Ramos (cell line): ENCODE measurements around the gene INTS11.

Experiments used
- in situ Hi-C: fragments of 300-500 bp; cut with MboI; formaldehyde crosslinking; loops from one replicate; pipeline ENCODE4 v1.14.3; 2022; ENCODE audit warnings: low sequenced_read_pairs; ENCODE audit not compliant: unreplicated experiment

The INTS11 gene

DNA sequence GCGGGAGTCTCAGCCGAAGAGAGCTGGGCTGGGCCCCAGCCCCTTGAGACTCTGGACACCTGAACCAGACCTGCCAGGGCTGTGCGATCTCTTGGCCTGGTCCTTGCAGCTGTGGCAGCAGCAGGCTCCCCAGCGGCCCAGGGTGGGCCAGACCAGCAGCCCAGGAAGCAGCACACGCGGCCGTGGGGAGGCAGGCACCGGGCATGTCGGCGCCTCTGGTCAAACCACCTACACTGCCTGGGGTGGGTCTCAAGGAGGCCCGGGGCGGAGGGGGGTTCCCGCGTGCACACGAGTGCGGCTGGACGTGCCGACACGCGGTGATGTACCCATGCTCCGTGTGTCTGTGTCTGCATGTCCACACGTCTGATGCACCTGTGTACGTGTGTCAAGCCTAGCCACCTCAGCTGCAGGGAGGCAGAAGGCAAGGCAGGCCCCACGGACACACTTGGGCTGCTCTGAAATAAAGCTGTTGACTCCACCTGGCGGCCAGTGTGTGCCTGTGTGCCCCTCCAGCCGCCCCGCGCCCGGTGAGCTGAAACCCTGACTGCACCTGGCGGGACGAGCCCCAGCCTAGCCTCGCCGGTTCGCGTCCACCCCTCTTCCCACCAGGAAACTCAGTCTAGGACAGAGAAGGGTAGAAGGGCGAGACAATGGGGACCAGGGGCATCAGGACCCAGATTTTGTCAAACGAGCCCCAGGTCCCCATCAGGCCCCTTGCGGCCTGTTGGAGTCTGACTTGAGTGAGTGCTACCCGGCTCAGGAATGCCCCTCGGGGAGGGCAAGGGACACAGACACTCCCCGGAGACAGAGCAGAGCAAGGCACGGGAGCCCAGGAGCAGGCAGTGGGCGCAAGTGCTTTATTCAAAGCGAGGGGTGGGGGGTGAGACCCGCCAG is 32.7 kb downstream of the INTS11 start:
- in situ Hi-C loops: loop anchor here (10.0 kb wide), 1 partner anchor 257 kb away; no protein-coding TSS in a partner anchor

DNA sequence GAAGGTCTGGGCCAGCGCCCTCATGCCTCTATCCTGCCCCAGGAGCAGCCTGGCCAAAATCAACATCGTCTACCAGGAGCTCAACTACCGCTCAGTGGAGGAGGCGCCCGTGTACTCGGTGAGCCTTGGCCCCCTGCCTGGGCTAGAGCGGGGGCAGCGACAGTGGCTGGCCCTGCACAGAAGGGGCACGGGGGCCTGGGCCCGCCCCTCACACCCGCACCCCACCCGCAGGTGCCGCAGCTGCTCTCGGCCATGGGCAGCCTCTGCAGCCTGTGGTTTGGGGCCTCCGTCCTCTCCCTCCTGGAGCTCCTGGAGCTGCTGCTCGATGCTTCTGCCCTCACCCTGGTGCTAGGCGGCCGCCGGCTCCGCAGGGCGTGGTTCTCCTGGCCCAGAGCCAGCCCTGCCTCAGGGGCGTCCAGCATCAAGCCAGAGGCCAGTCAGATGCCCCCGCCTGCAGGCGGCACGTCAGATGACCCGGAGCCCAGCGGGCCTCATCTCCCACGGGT is 33.4 kb downstream of the INTS11 start:
- in situ Hi-C loops: loop anchor here (10.0 kb wide), 1 partner anchor 256 kb away; no protein-coding TSS in a partner anchor

- in situ Hi-C loops: loop anchor here (10.0 kb wide), 1 partner anchor 255 kb away; no protein-coding TSS in a partner anchor
Measured at GRCh38 chr1:1290238-1290731, 34.2 kb downstream of the INTS11 start.

GRCh38 chr1:1287288-1288110 is 37.0 kb downstream of the INTS11 start:
- in situ Hi-C loops: no loop called here

- in situ Hi-C loops: no loop called here
Measured at GRCh38 chr1:1286313-1287261, 37.9 kb downstream of the INTS11 start.

GRCh38 chr1:1285611-1286311 is 38.7 kb downstream of the INTS11 start:
- in situ Hi-C loops: no loop called here

DNA sequence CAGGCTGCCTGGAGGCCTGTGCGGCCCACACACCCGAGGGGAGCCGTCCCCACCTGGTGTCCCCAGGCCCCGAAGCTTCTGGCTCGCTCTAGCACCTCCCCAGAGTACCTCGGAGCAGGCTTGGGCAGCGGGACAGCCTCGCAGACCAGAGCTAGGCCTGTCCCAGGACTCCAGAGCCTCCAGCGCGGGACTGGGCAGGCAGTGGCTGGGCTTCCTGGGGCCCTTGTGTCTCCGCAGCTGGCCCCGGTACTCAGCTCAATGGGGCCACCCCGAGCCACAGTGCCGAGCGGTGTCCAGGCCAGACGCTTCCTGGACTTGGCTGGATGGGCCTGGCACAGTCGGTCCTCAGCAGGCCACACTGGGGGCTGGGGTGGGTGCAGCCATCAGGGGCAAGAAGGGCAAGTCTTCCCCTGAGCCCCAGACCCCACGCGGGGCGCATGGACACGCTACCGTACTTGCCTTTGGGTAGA is 39.3 kb downstream of the INTS11 start:
- in situ Hi-C loops: no loop called here

GRCh38 chr1:1284221-1285101 is 40.0 kb downstream of the INTS11 start:
- in situ Hi-C loops: no loop called here

GRCh38 chr1:1283821-1284220 is 40.6 kb downstream of the INTS11 start:
- in situ Hi-C loops: no loop called here

DNA sequence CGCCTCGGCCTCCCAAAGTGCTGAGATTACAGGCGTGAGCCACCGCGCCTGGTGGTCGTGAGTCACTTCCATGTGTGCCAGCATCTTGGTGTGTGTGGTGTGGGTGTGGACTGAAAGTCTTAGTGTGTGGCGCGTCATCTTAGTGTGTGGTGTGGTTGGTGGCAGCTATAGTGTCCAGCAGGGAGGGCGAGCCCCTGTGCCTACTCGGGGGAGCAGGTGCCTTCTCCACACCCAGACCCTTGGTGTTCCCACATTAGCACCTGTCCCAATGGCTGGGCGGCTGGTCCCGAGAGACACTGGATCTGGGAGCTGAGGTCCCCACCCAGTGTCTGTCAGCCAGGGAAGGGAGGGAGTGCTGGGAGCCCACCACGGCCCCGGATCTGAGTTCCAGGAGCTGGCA is 41.5 kb downstream of the INTS11 start:
- in situ Hi-C loops: no loop called here

GRCh38 chr1:1281533-1282321 is 42.7 kb downstream of the INTS11 start:
- in situ Hi-C loops: no loop called here

- in situ Hi-C loops: no loop called here
Measured at GRCh38 chr1:1280782-1281481, 43.5 kb downstream of the INTS11 start.

DNA sequence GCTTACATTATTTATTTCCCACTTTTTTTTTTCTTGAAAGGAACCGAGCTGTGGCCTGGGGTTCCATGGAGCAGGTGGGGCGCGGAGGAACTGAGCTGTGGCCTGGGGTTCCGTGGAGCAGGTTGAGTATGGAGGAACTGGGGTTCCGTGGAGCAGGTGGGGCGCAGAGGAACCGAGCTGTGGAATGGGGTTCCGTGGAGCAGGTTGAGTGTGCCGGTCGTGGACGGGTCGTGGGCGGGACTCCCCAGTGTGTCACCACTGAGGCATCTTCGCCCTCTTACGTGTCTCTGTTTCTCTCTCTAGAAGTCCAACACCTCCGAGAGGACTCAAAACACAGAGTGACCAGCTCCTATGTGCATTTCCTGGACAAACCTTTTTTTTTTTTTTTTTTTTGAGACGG is 45.4 kb downstream of the INTS11 start:
- in situ Hi-C loops: no loop called here

- in situ Hi-C loops: no loop called here
Measured at GRCh38 chr1:1278620-1279019, 45.8 kb downstream of the INTS11 start.

GRCh38 chr1:1275836-1276235 is 48.6 kb downstream of the INTS11 start:
- in situ Hi-C loops: no loop called here

DNA sequence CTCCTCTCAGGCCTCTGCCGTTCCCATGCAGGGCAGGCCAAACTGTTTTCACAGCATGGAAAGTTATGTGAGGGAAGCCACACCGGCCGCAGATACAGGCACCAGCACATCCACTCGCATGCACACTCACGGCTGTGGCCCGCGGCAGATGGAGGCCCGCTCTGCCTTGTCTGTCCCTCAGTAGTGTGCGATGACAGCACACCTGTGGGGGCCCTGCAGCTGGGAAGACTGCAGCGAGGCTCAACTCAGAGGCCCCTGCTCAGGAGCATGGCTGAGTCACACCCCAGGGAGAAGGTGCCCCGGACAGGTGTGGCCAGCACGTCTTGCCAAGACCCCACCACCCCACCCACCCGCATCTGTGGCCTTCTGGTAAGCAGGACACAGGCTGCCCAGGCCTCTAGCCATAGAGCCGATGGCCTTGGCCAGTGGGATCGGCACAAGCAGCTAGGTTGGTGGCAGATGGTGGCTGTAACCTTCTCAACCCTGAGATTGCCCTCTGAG is 49.5 kb downstream of the INTS11 start:
- in situ Hi-C loops: no loop called here
